OCI-LY1 (cell line): ENCODE measurements around the gene ZRSR2.

Experiments used
- H2AFZ ChIP-seq: fragments of 200-600 bp; sonication (generic), shearing (Covaris generic); 2 replicates; pipeline ENCODE4 v1.6.0; 2014; ENCODE audit warnings: antibody characterized with exemption, mild to moderate bottlenecking, low read length
- H3F3A ChIP-seq: fragments of 200-600 bp; sonication (generic), shearing (Covaris generic); 2 replicates; pipeline ENCODE4 v1.6.0; 2014; ENCODE audit warnings: mild to moderate bottlenecking, antibody characterized with exemption, low read length, moderate library complexity; ENCODE audit not compliant: insufficient read depth
- H3K27ac ChIP-seq: fragments of 200-600 bp; sonication (generic); 2 replicates; pipeline ENCODE4 v1.5.1; 2014; ENCODE audit warnings: low read length, mixed run types, mild to moderate bottlenecking, low read depth; ENCODE audit not compliant: poor library complexity, severe bottlenecking
- H3K27me3 ChIP-seq: fragments of 200-600 bp; sonication (generic); 2 replicates; pipeline ENCODE4 v1.6.0; 2014; ENCODE audit warnings: antibody characterized with exemption, mild to moderate bottlenecking, low read length, moderate library complexity; ENCODE audit not compliant: insufficient read depth
- H3K36me3 ChIP-seq: fragments of 200-600 bp; sonication (generic); 2 replicates; pipeline ENCODE4 v1.6.1; 2014; ENCODE audit warnings: mild to moderate bottlenecking, antibody characterized with exemption, low read length, moderate library complexity, mixed read lengths; ENCODE audit not compliant: insufficient read depth
- H3K4me1 ChIP-seq: fragments of 200-600 bp; sonication (generic); 2 replicates; pipeline ENCODE4 v1.5.1; 2014; ENCODE audit warnings: mild to moderate bottlenecking, low read length, moderate library complexity; ENCODE audit not compliant: insufficient read depth, severe bottlenecking
- H3K4me2 ChIP-seq: fragments of 200-600 bp; sonication (generic), shearing (Covaris generic); 2 replicates; pipeline ENCODE4 v1.6.1; 2014; ENCODE audit warnings: low read length
- H3K4me3 ChIP-seq: fragments of 200-600 bp; sonication (generic); 2 replicates; pipeline ENCODE4 v1.5.1; 2014; ENCODE audit warnings: low read length, low read depth, mild to moderate bottlenecking, mixed read lengths; ENCODE audit not compliant: poor library complexity, severe bottlenecking
- H3K79me2 ChIP-seq: fragments of 200-600 bp; shearing (Covaris generic); 2 replicates; pipeline ENCODE4 v1.6.1; 2016; ENCODE audit warnings: mixed run types, low read length, mixed read lengths; ENCODE audit not compliant: insufficient read depth
- H3K9ac ChIP-seq: fragments of 200-600 bp; sonication (generic), shearing (Covaris generic); 2 replicates; pipeline ENCODE4 v1.6.1; 2014; ENCODE audit warnings: mild to moderate bottlenecking, low read length, mixed read lengths
- H3K9me2 ChIP-seq: fragments of 200-600 bp; sonication (generic), shearing (Covaris generic); 2 replicates; pipeline ENCODE4 v1.6.1; 2014; ENCODE audit warnings: low read depth, mild to moderate bottlenecking, low read length, mixed read lengths
- H3K9me3 ChIP-seq: fragments of 200-600 bp; shearing (Covaris generic); 2 replicates; pipeline ENCODE4 v1.6.1; 2014; ENCODE audit warnings: low read length, mixed read lengths
- H4K20me1 ChIP-seq: fragments of 200-600 bp; sonication (generic), shearing (Covaris generic); 2 replicates; pipeline ENCODE4 v1.6.0; 2016; ENCODE audit warnings: mild to moderate bottlenecking, low read length; ENCODE audit not compliant: insufficient read depth
- CTCF ChIP-seq: fragments of 200-600 bp; sonication (generic), shearing (Covaris generic); IDR thresholded peaks from 2 replicates; pipeline ENCODE4 v1.5.1; 2017; ENCODE audit warnings: mild to moderate bottlenecking, antibody characterized with exemption, low read length, moderate library complexity, mixed read lengths
- EZH2 ChIP-seq: fragments of 200-600 bp; sonication (generic), shearing (Covaris generic); IDR thresholded peaks from 2 replicates; pipeline ENCODE4 v1.8.0; 2017; ENCODE audit warnings: borderline replicate concordance, mixed run types, mild to moderate bottlenecking, antibody characterized with exemption, low read length, moderate library complexity, mixed read lengths

Gene ZRSR2

GRCh38 chrX:15869695-15870094 is 79.4 kb downstream of the ZRSR2 start:
- TF ChIP-seq CTCF: no peak
- no peak for TF ChIP-seq EZH2
- no peak overlapping the region for H3K9ac ChIP-seq

GRCh38 chrX:15870310-15870709 is 80.0 kb downstream of the ZRSR2 start:
- Histone ChIP-seq H3F3A (no peaks in the 10 kb centered on the region), H3K9me2 (no peaks in the 10 kb centered on the region), H3K27ac (no peak overlapping the region), H2AFZ (no peak overlapping the region), H3K9ac (no peak overlapping the region), H3K4me2 (no peak overlapping the region), H3K4me3 (no peak overlapping the region), H4K20me1 (no peaks in the 10 kb centered on the region), H3K4me1 (no peaks in the 10 kb centered on the region), H3K79me2 (no peaks in the 10 kb centered on the region), H3K27me3 (no peaks in the 10 kb centered on the region), H3K9me3 (no peaks in the 10 kb centered on the region), H3K36me3 (no peaks in the 10 kb centered on the region)
- TF ChIP-seq CTCF: no peak
- no peak for TF ChIP-seq EZH2

More at GRCh38 chrX:15869695-15870094, 79.4 kb downstream of the ZRSR2 start:
- Histone ChIP-seq H3K9me2 (no peaks in the 10 kb centered on the region), H3K27ac (no peak overlapping the region), H4K20me1 (no peaks in the 10 kb centered on the region), H3F3A (no peaks in the 10 kb centered on the region), H3K4me2 (no peak overlapping the region), H2AFZ (no peak overlapping the region), H3K9me3 (no peaks in the 10 kb centered on the region), H3K4me1 (no peaks in the 10 kb centered on the region), H3K4me3 (no peak overlapping the region), H3K36me3 (no peaks in the 10 kb centered on the region), H3K79me2 (no peaks in the 10 kb centered on the region), H3K27me3 (no peaks in the 10 kb centered on the region)
